Astrocyte (in vitro differentiated cells and primary cell): ENCODE results near the gene AKT3. TPM values are rescaled to one million over a fixed set of nuclear protein-coding genes. Genes with fewer than 3 reads are reported as not detected.
A peak's percentile ranks its signal among the peaks of the same experiment; 100 is the strongest.

Experiments used
- DNase-seq: peaks from one replicate; pipeline ENCODE4 v3.0.0-alpha.2; 2010; ENCODE audit warnings: low read depth
- FAIRE-seq: peaks from 2 replicates; lab custom pipeline; 2011; peaks lifted over from hg19 to GRCh38; lab: Jason Lieb, UNC
- H2AFZ ChIP-seq: 2 replicates; pipeline ENCODE4 v1.6.0; 2012; ENCODE audit warnings: low read depth, low read length, inconsistent platforms
- H3K27ac ChIP-seq: 2 replicates; pipeline ENCODE4 v1.5.1; 2011; ENCODE audit warnings: low read depth, low read length, inconsistent platforms
- H3K27me3 ChIP-seq: 2 replicates; pipeline ENCODE4 v1.6.0; 2011; ENCODE audit warnings: low read length, inconsistent platforms; ENCODE audit not compliant: insufficient read depth
- H3K36me3 ChIP-seq: 2 replicates; pipeline ENCODE4 v1.5.1; 2011; ENCODE audit warnings: low read length, inconsistent platforms; ENCODE audit not compliant: insufficient read depth
- H3K4me1 ChIP-seq: 2 replicates; pipeline ENCODE4 v1.5.1; 2011; ENCODE audit warnings: low read length, inconsistent platforms; ENCODE audit not compliant: insufficient read depth
- H3K4me2 ChIP-seq: 2 replicates; pipeline ENCODE4 v1.6.0; 2012; ENCODE audit warnings: low read length, inconsistent platforms
- H3K4me3 ChIP-seq: 2 replicates; pipeline ENCODE4 v1.5.1; 2011; ENCODE audit warnings: low read depth, mild to moderate bottlenecking, low read length, inconsistent platforms; ENCODE audit not compliant: insufficient read depth
- H3K79me2 ChIP-seq: 2 replicates; pipeline ENCODE4 v1.6.0; 2012; ENCODE audit warnings: mild to moderate bottlenecking, low read length, inconsistent platforms; ENCODE audit not compliant: insufficient read depth
- H3K9ac ChIP-seq: 2 replicates; pipeline ENCODE4 v1.6.0; 2012; ENCODE audit warnings: mild to moderate bottlenecking, low read length, inconsistent platforms
- H3K9me3 ChIP-seq: 2 replicates; pipeline ENCODE4 v1.5.1; 2012; ENCODE audit warnings: low read depth, mild to moderate bottlenecking, low read length, inconsistent platforms; ENCODE audit not compliant: insufficient read depth
- H4K20me1 ChIP-seq: 2 replicates; pipeline ENCODE4 v1.6.0; 2012; ENCODE audit warnings: low read length, inconsistent platforms; ENCODE audit not compliant: insufficient read depth
- H3K27ac Mint-ChIP-seq: one replicate; pipeline ENCODE4 v1.8.0; 2021; ENCODE audit warnings: mild to moderate bottlenecking, mixed read lengths; ENCODE audit not compliant: unreplicated experiment
- H3K27me3 Mint-ChIP-seq: one replicate; pipeline ENCODE4 v1.8.0; 2021; ENCODE audit warnings: low read depth, mixed read lengths; ENCODE audit not compliant: unreplicated experiment
- H3K36me3 Mint-ChIP-seq: one replicate; pipeline ENCODE4 v1.8.0; 2021; ENCODE audit warnings: low read depth, mixed read lengths; ENCODE audit not compliant: unreplicated experiment
- H3K4me1 Mint-ChIP-seq: one replicate; pipeline ENCODE4 v1.8.0; 2021; ENCODE audit warnings: low read depth, mixed read lengths; ENCODE audit not compliant: unreplicated experiment
- H3K4me3 Mint-ChIP-seq: one replicate; pipeline ENCODE4 v1.8.0; 2021; ENCODE audit warnings: mild to moderate bottlenecking, moderate library complexity, mixed read lengths; ENCODE audit not compliant: unreplicated experiment
- H3K9me3 Mint-ChIP-seq: one replicate; pipeline ENCODE4 v1.8.0; 2021; ENCODE audit warnings: mild to moderate bottlenecking, mixed read lengths; ENCODE audit not compliant: unreplicated experiment
- CTCF ChIP-seq: IDR thresholded peaks from 2 replicates; pipeline ENCODE4 v1.5.1; 2011; ENCODE audit warnings: low read depth, mild to moderate bottlenecking, inconsistent platforms, low read length, moderate library complexity; ENCODE audit not compliant: insufficient read depth
- EZH2 ChIP-seq: IDR thresholded peaks from 2 replicates; pipeline ENCODE4 v1.6.1; 2012; ENCODE audit warnings: mild to moderate bottlenecking, low read length, inconsistent platforms; ENCODE audit not compliant: insufficient read depth
- total RNA-seq: library from RNA; stranded (reverse); gene quantifications from 2 replicates; pipeline ENCODE4 v1.2.1, GENCODE V29; 2021

The AKT3 gene
- total RNA-seq, 1 donor from 2014 or later: 64.5 TPM

DNA sequence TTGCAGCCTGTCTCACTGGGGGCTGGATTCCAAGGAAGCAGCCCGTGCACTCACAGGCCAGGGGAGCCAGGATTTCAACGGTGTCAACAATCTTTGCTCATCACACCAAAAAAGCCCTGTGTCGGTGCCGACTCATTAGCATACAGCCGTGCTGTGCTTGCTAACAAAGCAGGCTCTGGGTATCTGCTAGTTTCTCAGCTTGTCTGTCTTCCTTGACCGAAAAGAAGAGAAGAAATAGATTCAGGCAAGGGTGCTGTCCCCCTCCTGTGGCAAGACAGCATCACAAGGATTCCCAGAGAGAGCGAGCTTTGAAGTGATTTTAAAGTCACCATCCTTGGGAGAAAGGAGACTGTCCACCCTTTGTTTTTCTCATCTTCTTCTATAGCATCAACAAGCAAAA, 379.5 kb downstream of the AKT3 start:
- Histone ChIP-seq H3K36me3 (no peaks in the 10 kb centered on the region), H3K4me1 (peaks cover 20% of the 10 kb centered on the region), H3K4me3 (no peak overlapping the region), H3K79me2 (no peaks in the 10 kb centered on the region), H2AFZ (no peak overlapping the region), H3K4me2 (peak overlapping the region; percentile 3), H3K9ac (no peak overlapping the region), H3K27me3 (no peaks in the 10 kb centered on the region), H3K9me3 (no peaks in the 10 kb centered on the region), H4K20me1 (no peaks in the 10 kb centered on the region), H3K27ac (no peak overlapping the region)
- Mint-ChIP-seq H3K4me3 (no peak overlapping the region), H3K27ac (no peak overlapping the region), H3K9me3 (no peaks in the 10 kb centered on the region), H3K4me1 (peaks cover 14% of the 10 kb centered on the region), H3K27me3 (no peaks in the 10 kb centered on the region), H3K36me3 (no peaks in the 10 kb centered on the region)
- FAIRE-seq: no peak
- DNase-seq: no peak
- TF ChIP-seq CTCF: no peak
- TF ChIP-seq EZH2: no peak

- no peaks in the 10 kb centered on the region for H3K27me3 Mint-ChIP-seq
- Histone ChIP-seq H3K4me1 (peaks cover 20% of the 10 kb centered on the region), H3K4me2 (no peak overlapping the region), H3K27ac (no peak overlapping the region), H3K4me3 (no peak overlapping the region), H2AFZ (no peak overlapping the region), H3K27me3 (no peaks in the 10 kb centered on the region), H3K9ac (no peak overlapping the region), H4K20me1 (no peaks in the 10 kb centered on the region), H3K79me2 (no peaks in the 10 kb centered on the region), H3K9me3 (no peaks in the 10 kb centered on the region), H3K36me3 (no peaks in the 10 kb centered on the region)
- H3K9me3 Mint-ChIP-seq: no peaks in the 10 kb centered on the region
- no peak for DNase-seq
- peaks cover 14% of the 10 kb centered on the region for H3K4me1 Mint-ChIP-seq
- FAIRE-seq: no peak
- TF ChIP-seq CTCF (no peak), EZH2 (no peak)
- no peak overlapping the region for H3K4me3 Mint-ChIP-seq
- H3K27ac Mint-ChIP-seq: no peak overlapping the region
- H3K36me3 Mint-ChIP-seq: no peaks in the 10 kb centered on the region
These were observed 380.5 kb downstream of the AKT3 start for GRCh38 chr1:243469497-243469896.

GRCh38 chr1:243465738-243466137, 384.3 kb downstream of the AKT3 start:
- DNase-seq: no peak
- no peaks in the 10 kb centered on the region for H3K9me3 Mint-ChIP-seq
- H3K9ac ChIP-seq: no peak overlapping the region
- H2AFZ ChIP-seq: no peak overlapping the region
- H3K4me1 Mint-ChIP-seq: no peaks in the 10 kb centered on the region
- no peak overlapping the region for H3K4me3 ChIP-seq
- peaks cover 3% of the 10 kb centered on the region for H3K36me3 ChIP-seq
- no peak for FAIRE-seq
- H3K27ac ChIP-seq: no peak overlapping the region
- no peaks in the 10 kb centered on the region for H3K79me2 ChIP-seq
- H3K4me1 ChIP-seq: no peaks in the 10 kb centered on the region
- no peak overlapping the region for H3K4me3 Mint-ChIP-seq
- no peak overlapping the region for H3K27ac Mint-ChIP-seq
- no peak for TF ChIP-seq EZH2
- TF ChIP-seq CTCF: no peak
- peaks cover 9% of the 10 kb centered on the region for H3K36me3 Mint-ChIP-seq
- no peaks in the 10 kb centered on the region for H3K27me3 Mint-ChIP-seq
- no peaks in the 10 kb centered on the region for H4K20me1 ChIP-seq
- no peaks in the 10 kb centered on the region for H3K9me3 ChIP-seq
- no peak overlapping the region for H3K4me2 ChIP-seq
- H3K27me3 ChIP-seq: no peaks in the 10 kb centered on the region
